HEK293 (cell line): Measurements from ENCODE around the gene ARPP19.

ENCODE experiments used
- CTCF ChIA-PET: fragments of 350-600 bp; formaldehyde crosslinking; extraction: SDS; loops from one replicate; lab custom pipeline; 2021; ENCODE audit warnings: antibody characterized with exemption; lab: Yijun Ruan, JAX
- POLR2A ChIA-PET: fragments of 300-600 bp; formaldehyde crosslinking; extraction: SDS; loops from one replicate; lab custom pipeline; 2020; ENCODE audit warnings: antibody characterized with exemption, inconsistent platforms; lab: Yijun Ruan, JAX
- H3K27ac ChIP-seq: fragments of 200-500 bp; sonication (Bioruptor generic); 2 replicates; pipeline ENCODE4 v1.5.1; 2014; ENCODE audit warnings: low read depth, low read length, control low read depth, inconsistent platforms; ENCODE audit errors: extremely low read depth
- H3K36me3 ChIP-seq, 2 experiments: fragments of 200-500 bp in 1 of 2; sonication (Bioruptor generic) in 1 of 2; 1 replicate in 1 of 2; 2 replicates in 1 of 2; pipeline ENCODE4 v1.5.1; 2014 to 2017; ENCODE audit warnings: inconsistent platforms in 2 of 2, low read length in 2 of 2; ENCODE audit not compliant: control insufficient read depth in 2 of 2, insufficient read depth in 1 of 2
- H3K4me1 ChIP-seq: fragments of 200-500 bp; sonication (Bioruptor generic); 2 replicates; pipeline ENCODE4 v1.5.1; 2014; ENCODE audit warnings: mild to moderate bottlenecking, low read length, inconsistent platforms; ENCODE audit not compliant: control insufficient read depth, insufficient read depth
- H3K4me3 ChIP-seq: 2 replicates; pipeline ENCODE4 v1.5.1; 2011; ENCODE audit warnings: low read depth, mild to moderate bottlenecking, control low read depth, low read length, moderate library complexity
- H3K9me3 ChIP-seq: fragments of 200-500 bp; sonication (Bioruptor generic); 2 replicates; pipeline ENCODE4 v1.5.1; 2014; ENCODE audit warnings: low read depth, low read length, inconsistent platforms; ENCODE audit not compliant: control insufficient read depth, insufficient read depth
- BCL6B ChIP-seq: fragments of 450-650 bp; formaldehyde crosslinking; IDR thresholded peaks from 2 replicates; pipeline ENCODE4 v1.5.1; 2017; ENCODE audit warnings: missing biosample characterization, missing genetic modification characterization
- KLF16 ChIP-seq: fragments of 450-650 bp; formaldehyde crosslinking; IDR thresholded peaks from 2 replicates; pipeline ENCODE4 v1.5.1; 2017; ENCODE audit warnings: missing biosample characterization, missing genetic modification characterization
- KLF8 ChIP-seq: fragments of 450-650 bp; formaldehyde crosslinking; IDR thresholded peaks from 2 replicates; pipeline ENCODE4 v1.5.1; 2016; ENCODE audit warnings: missing biosample characterization, missing genetic modification characterization
- PRDM1 ChIP-seq: fragments of 450-650 bp; formaldehyde crosslinking; IDR thresholded peaks from 2 replicates; pipeline ENCODE4; 2016; ENCODE audit warnings: missing biosample characterization, missing genetic modification characterization
- PRDM10 ChIP-seq: fragments of 450-650 bp; formaldehyde crosslinking; IDR thresholded peaks from 2 replicates; pipeline ENCODE4 v1.5.1; 2016; ENCODE audit warnings: missing biosample characterization, missing genetic modification characterization
- SP7 ChIP-seq: fragments of 450-650 bp; formaldehyde crosslinking; IDR thresholded peaks from 2 replicates; pipeline ENCODE4 v1.5.1; 2016; ENCODE audit warnings: missing biosample characterization, missing genetic modification characterization
- YY2 ChIP-seq: fragments of 450-650 bp; formaldehyde crosslinking; IDR thresholded peaks from 2 replicates; pipeline ENCODE4 v1.5.1; 2016; ENCODE audit warnings: missing biosample characterization, missing genetic modification characterization
- ZBTB20 ChIP-seq: fragments of 450-650 bp; formaldehyde crosslinking; IDR thresholded peaks from 2 replicates; pipeline ENCODE4 v1.5.1; 2016; ENCODE audit warnings: missing biosample characterization, missing genetic modification characterization
- ZBTB48 ChIP-seq: fragments of 450-650 bp; formaldehyde crosslinking; IDR thresholded peaks from 2 replicates; pipeline ENCODE4 v1.5.1; 2016; ENCODE audit warnings: missing biosample characterization, missing genetic modification characterization
- ZFHX2 ChIP-seq: fragments of 450-650 bp; formaldehyde crosslinking; conservative IDR thresholded peaks from 2 replicates; pipeline ENCODE4 v1.5.1; 2016; ENCODE audit warnings: missing biosample characterization, missing genetic modification characterization
- ZIC2 ChIP-seq: fragments of 450-650 bp; formaldehyde crosslinking; IDR thresholded peaks from 2 replicates; pipeline ENCODE4 v1.5.1; 2016; ENCODE audit warnings: missing biosample characterization, missing genetic modification characterization
- ZNF10 ChIP-seq: fragments of 450-650 bp; formaldehyde crosslinking; IDR thresholded peaks from 2 replicates; pipeline ENCODE4 v1.5.1; 2017; ENCODE audit warnings: missing biosample characterization, missing genetic modification characterization
- ZNF146 ChIP-seq: fragments of 450-650 bp; formaldehyde crosslinking; IDR thresholded peaks from 2 replicates; pipeline ENCODE4 v1.5.1; 2016; ENCODE audit warnings: missing biosample characterization, missing genetic modification characterization
- ZNF169 ChIP-seq: fragments of 450-650 bp; formaldehyde crosslinking; IDR thresholded peaks from 2 replicates; pipeline ENCODE4 v1.5.1; 2016; ENCODE audit warnings: missing biosample characterization, missing genetic modification characterization
- ZNF510 ChIP-seq: fragments of 450-650 bp; formaldehyde crosslinking; IDR thresholded peaks from 2 replicates; pipeline ENCODE4 v1.5.1; 2018; ENCODE audit warnings: mild to moderate bottlenecking, missing genetic modification characterization, missing biosample characterization; ENCODE audit not compliant: insufficient replicate concordance
- ZNF529 ChIP-seq: fragments of 450-650 bp; formaldehyde crosslinking; IDR thresholded peaks from 2 replicates; pipeline ENCODE4 v1.5.1; 2017; ENCODE audit warnings: missing genetic modification characterization, missing biosample characterization; ENCODE audit not compliant: insufficient replicate concordance
- ZNF76 ChIP-seq: fragments of 450-650 bp; formaldehyde crosslinking; IDR thresholded peaks from 2 replicates; pipeline ENCODE4; 2016; ENCODE audit warnings: low read depth, missing biosample characterization, missing genetic modification characterization, borderline replicate concordance
- ZSCAN30 ChIP-seq: fragments of 450-650 bp; IDR thresholded peaks from 2 replicates; pipeline ENCODE4 v1.5.1; 2018; ENCODE audit warnings: missing biosample characterization, mild to moderate bottlenecking, missing genetic modification characterization, moderate library complexity
- ZXDB ChIP-seq: fragments of 450-650 bp; formaldehyde crosslinking; IDR thresholded peaks from 2 replicates; pipeline ENCODE4 v1.5.1; 2016; ENCODE audit warnings: missing biosample characterization, missing genetic modification characterization
- TF ChIP-seq, protein P1 (sequence below): fragments of 450-650 bp; formaldehyde crosslinking; IDR thresholded peaks from 2 replicates; pipeline ENCODE4 v1.5.1; 2016; ENCODE audit warnings: missing biosample characterization, missing genetic modification characterization

ARPP19 gene

GRCh38 chr15:52532427-52532826 lies 36.4 kb downstream of the ARPP19 start:
- no peaks in the 10 kb centered on the region for H3K36me3 ChIP-seq
- TF ChIP-seq YY2 (tag by site-specific recombination) (no peak), ZNF529 (peak; percentile 90), ZIC2 (tag by site-specific recombination) (no peak)
- TF ChIP-seq, all 188 proteins: peak for 1
- Histone ChIP-seq H3K27ac (no peak overlapping the region), H3K4me1 (no peaks in the 10 kb centered on the region), H3K4me3 (no peak overlapping the region), H3K9me3 (no peaks in the 10 kb centered on the region)
- ChIA-PET CTCF (interaction anchor here (0.9 kb wide), 1 partner anchor 20 kb away, joined by 4 read pairs; no protein-coding TSS in a partner anchor), POLR2A (no interaction called here)

GRCh38 chr15:52529940-52530339 lies 38.9 kb downstream of the ARPP19 start:
- no peaks in the 10 kb centered on the region for H3K4me1 ChIP-seq
- TF ChIP-seq ZNF146 (tag by site-specific recombination) (no peak), ZNF510 (peak; percentile 82), YY2 (tag by site-specific recombination) (no peak), KLF16 (tag by site-specific recombination) (no peak)
- no peaks in the 10 kb centered on the region for H3K36me3 ChIP-seq
- H3K9me3 ChIP-seq, result no peaks in the 10 kb centered on the region
- H3K4me3 ChIP-seq, result no peak overlapping the region
- H3K27ac ChIP-seq, result no peak overlapping the region
- ChIA-PET CTCF (no interaction called here), POLR2A (no interaction called here)

DNA sequence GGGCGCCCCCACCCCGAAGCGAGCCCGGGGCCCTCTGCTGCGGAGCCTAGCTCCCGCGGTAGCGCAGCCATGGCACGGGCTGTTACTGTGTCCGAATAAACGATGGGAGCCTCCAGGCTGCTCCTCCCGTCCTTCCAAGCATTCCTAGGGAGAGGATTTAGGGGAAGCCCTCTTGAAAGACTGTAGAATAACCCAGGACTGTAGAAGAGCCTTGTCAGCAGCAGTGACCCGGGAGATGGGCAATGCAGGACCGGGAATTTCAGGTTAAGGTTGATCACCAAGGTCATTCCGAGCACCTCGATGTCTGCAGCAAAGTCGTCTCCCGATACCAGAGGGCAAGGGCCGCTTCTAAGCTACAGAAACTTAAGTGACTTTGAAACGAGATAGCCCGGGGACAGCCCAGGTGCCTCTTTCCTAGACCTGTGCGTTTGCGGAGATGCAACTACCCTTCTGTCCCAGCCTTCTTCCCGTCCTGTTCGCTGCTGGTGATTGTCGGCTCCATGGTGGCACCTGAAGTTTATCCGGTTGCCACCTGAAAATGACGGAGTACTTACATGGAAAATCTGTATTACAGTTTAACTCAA lies 39.4 kb downstream of the ARPP19 start:
- ChIA-PET CTCF (interaction anchor here (0.8 kb wide), 1 partner anchor 10 kb away, joined by 3 read pairs; no protein-coding TSS in a partner anchor), POLR2A (no interaction called here)
- Histone ChIP-seq H3K4me3 (peak overlapping the region; percentile 60), H3K9me3 (no peaks in the 10 kb centered on the region), H3K36me3 (no peaks in the 10 kb centered on the region), H3K27ac (peak overlapping the region; percentile 78), H3K4me1 (no peaks in the 10 kb centered on the region)
- TF ChIP-seq ZBTB20 (tag by site-specific recombination), result peak; percentile 77
- TF ChIP-seq ZNF169 (tag by site-specific recombination), result no peak
- TF ChIP-seq BCL6B (tag by site-specific recombination), result peak; percentile 26; the same call in 1 of the 2 replicates

DNA sequence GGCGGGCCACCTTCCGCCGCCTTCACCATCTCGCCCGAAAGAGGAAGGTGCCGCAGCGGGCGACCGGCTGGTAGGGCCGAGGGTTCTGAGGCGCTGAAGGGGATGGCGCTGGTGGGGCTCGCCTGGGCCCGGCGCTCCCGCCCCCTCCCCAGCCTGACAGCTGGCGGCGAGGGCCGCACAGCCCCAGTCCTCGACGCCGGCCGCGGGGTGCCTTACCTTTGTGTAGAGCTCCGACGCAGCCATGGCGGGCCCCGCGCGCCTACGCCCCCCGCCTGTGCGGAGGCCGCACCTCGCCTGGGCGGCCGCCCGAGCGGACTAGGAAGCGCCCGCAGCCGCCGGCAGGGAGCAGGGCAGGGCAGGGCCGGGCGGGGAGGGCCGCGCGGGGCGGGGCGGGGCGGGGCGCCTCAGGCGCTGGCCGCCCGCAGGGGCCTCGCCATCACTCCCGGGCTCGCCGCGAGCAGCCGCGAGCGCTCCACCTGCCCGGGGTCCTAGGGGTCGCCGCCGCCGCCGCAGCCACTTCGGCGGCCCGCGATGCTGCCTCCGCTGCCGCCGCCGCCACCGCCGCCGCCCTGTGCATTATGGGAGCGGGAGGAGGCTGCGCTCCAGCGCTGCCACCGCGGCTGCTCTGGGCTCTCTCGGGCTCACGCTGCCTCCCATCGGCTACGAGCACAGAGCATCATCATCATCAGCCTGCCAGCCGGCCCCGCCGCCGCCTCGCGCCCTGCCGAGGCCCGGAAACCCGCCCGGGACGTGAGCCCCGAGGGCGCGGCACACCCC lies 40.1 kb downstream of the ARPP19 start, which contains the start of gene MYO5A:
Gene MYO5A, minus strand, starts transcription at position 317 of the 777 bp plus-strand sequence. Its CDS starts 74 bp downstream, at position 243.
- ChIA-PET POLR2A (interaction anchor here (0.5 to 1.6 kb wide), 3 partner anchors 10 to 150 kb away, joined by 3 to 6 read pairs (median 5); partner anchors contain the start of gene ATOSA), CTCF (interaction anchor here (0.8 to 1.4 kb wide), 2 partner anchors 9 to 206 kb away, joined by 3 to 9 read pairs; no protein-coding TSS in a partner anchor)
- Histone ChIP-seq H3K4me3 (peak within 1 kb of the TSS; percentile 60), H3K27ac (peak within 1 kb of the TSS; percentile 78), H3K9me3 (no peaks in the 10 kb centered on the region), H3K36me3 (no peaks in the 10 kb centered on the region), H3K4me1 (no peaks in the 10 kb centered on the region)
- TF ChIP-seq, protein P1, sequence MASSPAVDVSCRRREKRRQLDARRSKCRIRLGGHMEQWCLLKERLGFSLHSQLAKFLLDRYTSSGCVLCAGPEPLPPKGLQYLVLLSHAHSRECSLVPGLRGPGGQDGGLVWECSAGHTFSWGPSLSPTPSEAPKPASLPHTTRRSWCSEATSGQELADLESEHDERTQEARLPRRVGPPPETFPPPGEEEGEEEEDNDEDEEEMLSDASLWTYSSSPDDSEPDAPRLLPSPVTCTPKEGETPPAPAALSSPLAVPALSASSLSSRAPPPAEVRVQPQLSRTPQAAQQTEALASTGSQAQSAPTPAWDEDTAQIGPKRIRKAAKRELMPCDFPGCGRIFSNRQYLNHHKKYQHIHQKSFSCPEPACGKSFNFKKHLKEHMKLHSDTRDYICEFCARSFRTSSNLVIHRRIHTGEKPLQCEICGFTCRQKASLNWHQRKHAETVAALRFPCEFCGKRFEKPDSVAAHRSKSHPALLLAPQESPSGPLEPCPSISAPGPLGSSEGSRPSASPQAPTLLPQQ (tag by site-specific recombination), result peak; percentile 55
- peak; percentile 72 for TF ChIP-seq ZFHX2 (tag by site-specific recombination)
- no peak for TF ChIP-seq SP7 (tag by site-specific recombination)
- TF ChIP-seq ZNF10 (tag by site-specific recombination), result 0 out of 2 replicates have a peak, but pooled peaks have one; percentile 18
- 0 out of 2 replicates have a peak, but pooled peaks have one; percentile 1 for TF ChIP-seq ZXDB (tag by site-specific recombination)
- peak; percentile 43; the same call in 1 of the 2 replicates for TF ChIP-seq ZBTB48 (tag by site-specific recombination)
- TF ChIP-seq ZIC2 (tag by site-specific recombination), result peak; percentile 16
- TF ChIP-seq KLF8, result peak; percentile 56; the same call in 1 of the 2 replicates
- TF ChIP-seq PRDM1, result no peak
- peak; percentile 83 for TF ChIP-seq PRDM10 (tag by site-specific recombination)
- 0 out of 2 replicates have a peak, but pooled peaks have one; percentile 33 for TF ChIP-seq ZSCAN30 (tag by site-specific recombination)
- peak; percentile 57; the same call in 1 of the 2 replicates for TF ChIP-seq ZNF76 (tag by site-specific recombination)
